T follicular helper cell (primary cell): Measurements from ENCODE around the gene XRCC3.
"Not testable (repeated sequence)": the region's sequence is repeated elsewhere in the genome, so short reads cannot be mapped to it uniquely, and the experiment has no call there.

Experiments
- DNase-seq: peaks from one replicate; pipeline ENCODE4 v3.0.0-alpha.2; 2020; ENCODE audit warnings: low read depth

Gene XRCC3

DNA sequence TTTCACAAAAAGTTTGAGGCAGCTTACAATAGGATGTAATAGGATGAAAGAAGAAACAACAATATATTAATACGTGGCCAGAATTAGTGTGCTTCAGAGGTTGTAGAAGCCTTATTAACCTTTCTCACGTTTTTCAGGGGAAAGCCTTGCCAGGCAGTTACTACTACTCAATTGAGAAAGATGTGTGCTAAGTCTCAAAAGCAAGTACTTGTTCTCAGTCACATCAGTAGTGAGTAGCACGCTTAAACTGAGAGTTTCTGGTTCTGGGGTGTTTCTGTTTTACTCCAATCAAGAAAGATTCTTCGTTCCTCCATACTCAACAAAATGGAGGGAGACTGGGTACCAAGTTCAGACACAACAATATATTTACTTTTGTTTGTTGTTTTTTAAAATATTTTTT lies 47.6 kb downstream of the XRCC3 start:
- no peak for DNase-seq

- no peak for DNase-seq
Measured at GRCh38 chr14:103663506-103663905, 51.7 kb downstream of the XRCC3 start.

GRCh38 chr14:103662591-103662990 lies 52.7 kb downstream of the XRCC3 start:
- no peak for DNase-seq

DNA sequence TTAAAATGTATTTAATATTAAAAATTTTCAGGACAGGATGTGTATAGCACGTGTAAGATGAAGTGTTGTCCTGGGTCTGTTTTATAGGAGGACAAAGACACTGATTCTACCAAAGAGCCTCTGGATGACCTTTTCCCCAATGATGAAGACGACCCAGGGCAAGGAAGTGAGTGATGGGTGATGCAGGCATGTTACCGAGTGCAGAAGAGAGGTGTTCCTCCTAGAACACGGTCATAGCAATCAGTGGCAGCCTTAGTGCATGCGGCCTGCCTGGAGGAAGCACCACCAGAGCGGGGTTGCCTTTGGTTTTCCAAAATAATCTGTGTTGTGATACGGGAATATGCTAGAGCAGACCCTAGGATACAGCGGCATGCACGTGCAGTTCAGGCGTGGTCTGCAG lies 53.2 kb downstream of the XRCC3 start:
- no peak for DNase-seq

DNA sequence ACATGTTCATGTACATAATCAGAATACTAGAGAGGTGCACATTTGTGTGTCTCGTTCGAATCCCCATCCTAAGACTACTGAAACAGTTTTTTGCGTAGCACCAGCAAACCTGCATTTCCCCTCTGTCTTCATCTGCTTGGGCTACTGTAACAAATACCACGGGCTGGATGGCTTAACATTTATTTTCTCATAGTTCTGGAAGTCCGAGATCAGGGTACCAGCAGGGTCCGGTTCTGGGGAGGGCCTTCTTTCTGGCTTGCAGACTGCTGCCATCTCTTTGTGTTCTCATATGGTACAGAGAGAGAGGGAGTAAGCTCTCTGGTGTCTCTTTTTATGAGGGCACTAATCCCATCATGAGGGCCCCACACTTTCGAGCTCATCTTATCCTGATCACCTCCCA lies 55.6 kb downstream of the XRCC3 start:
- DNase-seq, result no peak

GRCh38 chr14:103657471-103657870 lies 57.8 kb downstream of the XRCC3 start:
- no peak for DNase-seq

DNA sequence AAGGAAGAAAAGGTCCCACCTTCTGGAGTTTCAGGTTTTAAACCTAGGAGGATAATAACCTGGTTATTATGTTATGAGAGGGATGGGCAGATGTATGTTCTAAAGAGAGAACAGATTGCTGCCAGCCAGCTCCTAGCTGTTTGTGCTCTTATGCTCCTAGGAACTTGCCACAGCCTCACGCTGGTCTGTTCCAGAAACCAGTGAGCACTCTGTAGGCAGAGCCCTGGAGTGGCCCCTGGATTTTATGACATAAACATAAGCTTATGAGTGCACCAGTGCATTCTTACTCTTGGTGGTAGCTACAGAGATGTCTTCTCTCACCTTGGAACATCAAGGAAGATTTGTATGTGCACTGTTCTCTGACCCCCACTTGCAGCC lies 58.5 kb downstream of the XRCC3 start:
- no peak for DNase-seq

DNA sequence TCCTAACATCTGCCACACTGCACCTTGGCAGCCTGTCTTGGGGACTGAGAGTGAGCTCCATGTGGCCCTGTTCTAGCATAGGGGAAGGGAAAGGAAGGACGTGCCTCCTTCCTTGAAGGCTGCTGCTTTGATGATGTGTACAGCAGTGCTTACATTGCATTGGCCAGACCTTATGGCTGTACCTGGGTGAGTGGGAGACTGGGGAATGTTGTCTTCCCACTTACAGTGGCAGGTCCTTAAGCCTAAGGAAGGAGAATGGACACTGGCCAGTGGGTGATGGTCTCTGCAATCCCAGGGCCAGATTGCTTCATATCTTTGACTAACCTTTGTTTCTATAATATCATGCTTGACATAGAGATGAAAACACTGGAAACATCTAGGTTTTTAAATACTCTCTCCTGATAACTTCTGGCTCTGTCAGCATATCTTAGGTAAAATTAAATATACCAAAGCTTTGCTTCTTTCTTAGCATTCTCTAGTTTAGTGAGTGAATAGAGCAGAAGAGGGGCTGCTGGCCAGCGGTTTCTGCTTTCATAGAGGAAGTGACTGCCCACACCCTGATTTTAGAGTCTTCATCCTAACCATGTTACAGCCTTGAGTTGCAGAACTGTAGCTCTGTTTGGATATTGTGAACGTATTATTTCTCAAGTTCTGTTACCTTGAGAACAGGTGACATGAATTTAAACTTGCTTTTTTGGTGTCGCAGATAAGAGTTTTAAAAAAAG lies 59.1 kb downstream of the XRCC3 start:
- DNase-seq, result no peak

- no peak for DNase-seq
Measured at GRCh38 chr14:103654619-103655018, 60.6 kb downstream of the XRCC3 start.

DNA sequence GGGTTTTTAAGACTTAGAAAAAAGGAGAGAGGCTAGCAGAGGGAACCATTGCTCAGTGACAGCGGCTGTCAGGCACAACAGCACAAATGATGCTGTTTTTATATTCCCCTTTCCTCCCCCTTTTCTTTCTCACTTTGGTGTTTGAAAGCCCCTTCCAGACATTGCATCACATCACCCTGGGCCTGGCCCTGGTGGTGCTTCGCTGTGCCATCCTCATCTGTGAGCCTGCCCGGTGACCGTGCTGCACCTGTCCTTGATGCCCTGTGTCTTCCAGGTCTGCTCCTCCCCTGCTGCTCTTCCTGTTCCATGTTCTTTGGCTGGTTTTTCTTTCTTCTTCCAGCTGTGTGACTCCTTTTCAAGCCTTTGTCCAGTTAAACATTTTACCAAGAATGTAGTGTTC lies 61.4 kb downstream of the XRCC3 start:
- no peak for DNase-seq

GRCh38 chr14:103653336-103653735 lies 61.9 kb downstream of the XRCC3 start:
- DNase-seq, result not testable (repeated sequence)

DNA sequence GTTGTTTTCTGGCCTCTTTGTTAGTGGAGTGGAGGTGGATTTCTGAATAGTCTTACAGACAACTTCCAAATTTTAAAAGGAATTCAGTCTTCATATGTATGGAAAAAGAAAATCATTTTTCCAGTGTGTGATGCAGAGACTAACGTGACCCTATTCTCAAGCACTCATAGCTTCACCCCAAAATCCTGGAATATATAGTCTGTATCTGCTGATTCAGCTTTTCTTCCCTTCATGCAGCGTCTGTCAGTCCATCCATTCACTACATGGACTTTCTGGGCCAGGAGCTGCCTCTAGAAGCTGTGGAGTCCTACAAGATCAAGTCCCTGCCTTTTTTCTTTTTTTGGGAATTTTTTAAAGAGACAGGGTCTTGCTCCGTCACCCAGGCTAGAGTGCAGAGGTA lies 62.4 kb downstream of the XRCC3 start:
- DNase-seq, result no peak

DNA sequence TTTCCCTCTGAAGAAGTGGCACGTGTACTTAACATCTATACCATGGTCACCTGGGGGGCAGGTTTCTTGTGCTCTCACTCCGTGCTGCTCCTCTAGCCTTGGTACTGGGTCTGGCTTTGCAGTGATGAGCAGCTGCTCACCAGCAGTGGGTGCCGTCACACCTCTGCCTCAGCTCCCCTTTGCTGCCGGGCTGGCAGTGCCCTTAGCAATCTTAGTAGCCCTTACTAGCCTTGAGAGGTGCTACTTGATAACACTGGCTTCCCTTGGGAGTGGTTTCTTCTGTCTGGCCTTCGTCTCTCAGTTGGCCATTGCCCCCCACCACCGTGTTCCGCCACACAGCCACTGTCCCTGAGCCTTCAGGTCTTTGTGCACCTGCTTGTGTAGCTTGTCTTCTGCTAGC lies 63.7 kb downstream of the XRCC3 start:
- DNase-seq, result no peak

DNA sequence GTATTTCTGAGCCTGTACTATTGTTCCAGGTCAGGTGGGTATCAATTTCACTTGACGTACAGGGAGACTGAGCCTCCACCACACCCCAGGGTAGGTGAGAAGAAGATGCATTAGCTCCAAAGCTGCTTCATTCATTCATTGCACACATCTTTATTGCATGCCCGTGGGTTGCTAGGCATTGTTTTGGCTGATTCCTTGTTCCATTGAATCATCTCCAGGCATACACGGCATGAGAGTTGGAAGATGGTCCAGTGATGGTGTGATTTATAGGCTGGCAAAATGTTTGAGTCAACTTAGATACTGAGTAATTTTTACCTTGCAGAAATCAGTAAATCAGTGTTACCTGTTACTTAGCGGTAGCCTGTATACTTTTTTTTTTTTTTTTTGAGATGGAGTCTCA lies 65.0 kb downstream of the XRCC3 start:
- no peak for DNase-seq

GRCh38 chr14:103649001-103649400 lies 66.2 kb downstream of the XRCC3 start:
- no peak for DNase-seq
